T follicular helper cell (primary cell): ENCODE results near the gene RTN4RL2.

Experiments
- DNase-seq: peaks from one replicate; pipeline ENCODE4 v3.0.0-alpha.2; 2020; ENCODE audit warnings: low read depth

RTN4RL2 gene

DNA sequence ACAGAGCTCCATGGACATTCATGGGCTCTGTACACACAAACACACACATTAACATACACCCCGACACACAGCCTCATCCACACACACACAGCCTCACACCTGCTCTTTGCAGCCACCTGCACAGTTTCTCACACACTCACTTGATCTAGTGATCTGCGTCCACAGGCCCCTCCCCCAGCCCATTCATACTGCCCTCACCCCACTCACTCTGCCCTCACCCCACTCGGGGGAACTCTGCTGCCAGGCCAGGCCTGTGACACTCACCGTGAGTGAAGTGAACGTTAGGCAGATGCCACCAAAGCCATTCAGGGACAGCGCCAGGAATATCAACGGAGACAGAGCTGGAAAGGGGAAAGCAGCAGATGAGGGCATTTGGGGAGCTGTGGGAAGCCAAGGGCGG lies 40.2 kb downstream of the RTN4RL2 start:
- DNase-seq, result no peak

GRCh38 chr11:57500926-57501325 lies 40.6 kb downstream of the RTN4RL2 start:
- DNase-seq, result no peak

GRCh38 chr11:57501953-57502352 lies 41.6 kb downstream of the RTN4RL2 start:
- no peak for DNase-seq

GRCh38 chr11:57502376-57502775 lies 42.0 kb downstream of the RTN4RL2 start:
- no peak for DNase-seq

- no peak for DNase-seq
Measured at GRCh38 chr11:57502870-57503269, 42.5 kb downstream of the RTN4RL2 start.

GRCh38 chr11:57504511-57504910 lies 44.2 kb downstream of the RTN4RL2 start:
- DNase-seq, result no peak

- DNase-seq, result no peak
Measured at GRCh38 chr11:57506522-57506921, 46.2 kb downstream of the RTN4RL2 start.

GRCh38 chr11:57508341-57509170 lies 48.2 kb downstream of the RTN4RL2 start:
- no peak for DNase-seq

DNA sequence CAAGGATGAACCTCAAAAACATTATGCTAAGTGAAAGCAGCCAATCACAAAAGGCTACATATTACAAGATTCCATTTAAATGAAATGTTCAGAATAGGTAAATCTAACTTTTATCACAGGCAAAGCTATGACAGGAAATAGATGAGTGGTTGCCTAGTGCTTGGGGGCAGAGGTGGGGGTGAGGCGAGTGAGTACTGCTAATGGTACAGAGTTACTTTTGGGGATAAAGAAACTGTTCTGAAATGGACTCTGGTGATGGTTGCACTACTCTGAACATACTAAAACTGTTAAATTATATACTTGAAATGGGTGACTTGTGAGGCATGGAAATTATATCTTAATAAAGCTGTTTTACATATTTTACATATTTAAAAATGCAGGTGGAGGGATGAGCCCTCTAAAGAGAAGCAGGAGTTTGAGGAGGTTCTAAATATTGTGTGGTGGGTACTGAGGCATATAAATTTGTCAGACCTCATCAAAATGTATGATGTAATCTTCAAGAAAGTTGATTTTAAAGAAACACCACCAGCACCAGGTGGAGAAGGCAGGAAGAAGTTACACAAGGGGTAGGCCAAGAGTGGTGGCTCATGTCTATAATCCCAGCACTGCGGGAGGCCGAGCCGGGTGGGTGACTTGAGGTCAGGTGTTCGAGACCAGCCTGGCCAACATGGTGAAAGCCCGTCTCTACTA lies 51.6 kb downstream of the RTN4RL2 start:
- no peak for DNase-seq

- DNase-seq, result no peak
Measured at GRCh38 chr11:57512646-57513451, 52.5 kb downstream of the RTN4RL2 start.

GRCh38 chr11:57513452-57513795 lies 53.1 kb downstream of the RTN4RL2 start:
- DNase-seq, result no peak

DNA sequence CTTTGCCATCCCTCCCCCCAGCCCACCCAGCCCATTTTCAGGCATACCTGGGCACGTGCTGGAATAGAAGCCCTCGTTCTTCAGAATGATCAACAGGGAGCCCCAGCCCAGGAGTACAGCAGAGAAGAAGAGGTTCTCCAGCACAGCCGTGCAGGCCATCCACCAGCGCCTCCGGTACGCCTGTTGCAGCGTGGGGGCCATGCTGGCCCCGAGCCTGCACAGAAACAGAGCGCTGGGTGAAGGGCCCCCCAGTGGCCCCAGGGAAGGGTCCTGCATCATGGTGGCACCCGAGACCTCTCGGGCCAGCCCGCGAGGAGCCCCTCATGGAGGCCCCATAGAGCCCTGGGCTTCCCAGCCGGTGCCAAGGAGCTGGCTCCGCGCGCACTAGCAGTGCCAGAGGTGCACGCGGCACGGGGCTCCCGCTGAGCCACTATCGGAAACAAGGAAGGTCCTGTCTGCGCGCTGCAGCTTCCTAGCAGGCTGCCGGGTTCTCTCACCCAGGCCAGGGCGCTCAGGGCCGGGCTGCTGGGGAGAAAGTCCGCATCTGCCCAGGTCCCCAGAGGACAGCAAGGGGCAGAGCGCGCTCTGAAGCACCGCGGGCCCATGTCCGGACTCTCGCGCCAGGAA lies 53.7 kb downstream of the RTN4RL2 start:
- DNase-seq, result no peak

DNA sequence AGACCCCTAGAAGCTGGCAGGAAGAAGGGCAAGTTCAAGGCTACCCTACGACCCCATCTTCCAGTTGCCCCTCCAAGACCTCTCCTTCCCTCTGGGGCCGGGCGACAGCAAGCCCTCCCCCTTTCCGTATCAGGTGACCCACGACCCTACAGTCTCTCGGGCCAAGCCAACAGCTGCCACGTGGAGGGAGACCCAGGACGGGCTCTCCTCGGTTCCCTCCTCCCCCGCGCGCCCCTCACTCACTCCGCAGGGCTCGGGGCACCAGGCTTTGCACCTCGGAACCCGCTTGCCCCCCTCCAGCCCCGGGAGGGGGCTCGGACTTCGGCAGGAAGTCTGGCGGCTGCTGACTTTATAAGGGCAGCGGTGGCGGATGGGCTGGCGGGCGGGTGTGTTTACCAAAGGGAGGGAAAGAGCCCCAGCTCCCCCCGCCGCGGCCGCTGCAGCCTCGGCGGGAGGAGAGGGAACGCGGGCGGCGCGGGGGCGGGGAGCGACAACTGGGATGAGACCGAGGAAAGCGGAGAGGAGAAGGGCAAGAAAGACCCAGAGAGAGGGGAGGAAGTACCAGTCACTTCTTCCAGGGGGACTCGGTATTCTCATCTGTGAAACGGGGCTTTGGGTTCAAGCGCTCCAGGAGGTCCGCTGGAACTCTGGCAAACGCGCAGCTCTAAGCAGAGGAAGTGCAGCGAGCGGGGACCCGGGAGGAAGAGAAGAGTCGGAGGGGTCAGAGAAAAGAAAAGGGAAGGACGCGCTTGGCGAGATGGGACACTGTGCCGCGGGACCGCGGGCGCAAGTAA lies 54.4 kb downstream of the RTN4RL2 start:
- peak; percentile 15 for DNase-seq

GRCh38 chr11:57515332-57516060 lies 55.2 kb downstream of the RTN4RL2 start, which contains the start of gene SLC43A1:
SLC43A1 (minus strand) TSS chr11:57515702; CDS start chr11:57514111, 1,591 bp downstream.
- no peak for DNase-seq

GRCh38 chr11:57516061-57516443 lies 55.7 kb downstream of the RTN4RL2 start:
- DNase-seq, result no peak

DNA sequence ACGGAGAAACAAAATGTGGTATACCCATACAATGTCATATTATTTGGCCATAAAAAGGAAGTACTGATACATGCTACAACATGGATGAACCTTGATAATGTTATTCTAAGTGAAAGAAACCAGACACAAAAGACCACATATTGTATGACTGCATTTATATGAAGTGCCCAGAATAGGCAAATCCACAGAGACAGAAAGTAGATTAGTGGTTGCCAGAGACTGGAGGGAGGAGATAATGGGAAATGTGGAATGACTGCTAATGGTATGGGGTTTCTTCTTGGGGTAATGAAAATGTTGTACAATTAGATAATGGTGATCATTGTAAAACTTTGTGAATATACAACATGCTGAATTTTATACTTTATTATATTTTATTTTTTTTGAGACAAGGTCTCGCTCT lies 60.8 kb downstream of the RTN4RL2 start:
- no peak for DNase-seq

GRCh38 chr11:57523419-57523818 lies 63.1 kb downstream of the RTN4RL2 start:
- no peak for DNase-seq
